ENCODE results near the gene GPRIN3. TPM values are rescaled to one million over a fixed set of nuclear protein-coding genes. Genes with fewer than 3 reads are reported as not detected.

The GPRIN3 gene
- not detected in 2 replicates for total RNA-seq

GRCh38 chr4:89307446-89308160, at the start of gene GPRIN3:
TSS of gene GPRIN3 (minus strand) at chr4:89307800. CDS start at chr4:89250110, 57,690 bp downstream.

Other genes starting within 250 kb of the GPRIN3 start
- gene TIGD2, start 196.3 kb downstream of the GPRIN3 start, total RNA-seq, result 5.2 and 6.1 TPM in 2 replicates